GM12878 (cell line): ENCODE data around the gene LLCFC1. TPM values are rescaled to one million over a fixed set of nuclear protein-coding genes. Genes with fewer than 3 reads are reported as not detected.

Experiments
- ATAC-seq: fragments of 200-7000 bp; cut with Tn5 transposase; 3 replicates; pipeline ENCODE4 v1.9.1; 2020; ENCODE audit warnings: mild to moderate bottlenecking, moderate library complexity
- BruUV-seq: library from RNA; stranded (reverse); fragments of 400-500 nt; replicated peaks from 2 replicates; lab custom pipeline; 2021; lab: Mats Ljungman, UMichigan
- CTCF ChIA-PET: fragments of 300-600 bp; sonication (Branson Sonifier 250); formaldehyde crosslinking; extraction: SDS; loops from one replicate; lab custom pipeline; 2021; ENCODE audit warnings: inconsistent platforms; lab: Yijun Ruan, JAX
- POLR2A ChIA-PET: fragments of 350-600 bp; formaldehyde crosslinking; extraction: SDS; loops from one replicate; lab custom pipeline; 2021; ENCODE audit warnings: inconsistent platforms; lab: Charles Lee
- RAD21 ChIA-PET: fragments of 300-600 bp; sonication (Branson Sonifier 250); formaldehyde crosslinking; loops from one replicate; lab custom pipeline; 2023; ENCODE audit warnings: antibody characterized with exemption; ENCODE audit not compliant: unreplicated experiment; lab: Charles Lee
- SMC1A ChIA-PET: fragments of 300-600 bp; sonication (Branson Sonifier 250); formaldehyde crosslinking; loops from one replicate; lab custom pipeline; 2023; ENCODE audit not compliant: unreplicated experiment, uncharacterized antibody; lab: Charles Lee
- DNase-seq: peaks from one replicate; pipeline ENCODE4 v3.0.0-alpha.2; 2011; ENCODE audit warnings: low read depth, low spot score
- FAIRE-seq: peaks from 3 replicates; lab custom pipeline; 2011; peaks lifted over from hg19 to GRCh38; lab: Jason Lieb, UNC
- H2AFZ ChIP-seq: 2 replicates; pipeline ENCODE4 v1.6.0; 2011; ENCODE audit warnings: low read depth, low read length, control low read depth; ENCODE audit not compliant: control insufficient read depth
- H3K27ac ChIP-seq: 2 replicates; pipeline ENCODE4 v1.5.1; 2011; ENCODE audit warnings: control low read depth; ENCODE audit not compliant: control insufficient read depth, insufficient read depth
- H3K27me3 ChIP-seq, 2 experiments: replicated peaks in 1 of 2; 2 replicates each; pipeline versions ENCODE4 v1.6.0 to v1.6.1; 2011; ENCODE audit warnings: low read length in 1 of 2; ENCODE audit not compliant: control insufficient read depth in 2 of 2, insufficient read depth in 2 of 2
- H3K36me3 ChIP-seq, 2 experiments: 2 replicates each; pipeline ENCODE4 v1.5.1; 2011; ENCODE audit warnings: low read length in 1 of 2; ENCODE audit not compliant: control insufficient read depth in 2 of 2, insufficient read depth in 2 of 2
- H3K4me1 ChIP-seq: 2 replicates; pipeline ENCODE4 v1.6.1; 2011; ENCODE audit warnings: mild to moderate bottlenecking, low read length, moderate library complexity, mixed read lengths; ENCODE audit not compliant: control insufficient read depth, insufficient read depth
- H3K4me2 ChIP-seq: 2 replicates; pipeline ENCODE4 v1.6.0; 2011; ENCODE audit warnings: control low read depth; ENCODE audit not compliant: control insufficient read depth, insufficient read depth
- H3K4me3 ChIP-seq: fragments of 200-600 bp; sonication (generic); 2 replicates; pipeline ENCODE4 v1.5.1; 2016
- H3K79me2 ChIP-seq: 2 replicates; pipeline ENCODE4 v1.6.0; 2011; ENCODE audit warnings: low read length; ENCODE audit not compliant: control insufficient read depth, insufficient read depth
- H3K9ac ChIP-seq: 2 replicates; pipeline ENCODE4 v1.8.0; 2011; ENCODE audit warnings: low read length, control low read depth, mixed read lengths; ENCODE audit not compliant: control insufficient read depth, insufficient read depth
- H3K9me3 ChIP-seq: replicated peaks from 3 replicates; pipeline ENCODE4 v1.5.1; 2011; ENCODE audit warnings: mild to moderate bottlenecking, low read length; ENCODE audit not compliant: control insufficient read depth, insufficient read depth
- H4K20me1 ChIP-seq: 2 replicates; pipeline ENCODE4 v1.6.0; 2011; ENCODE audit not compliant: control insufficient read depth, insufficient read depth
- CHD2 ChIP-seq: IDR thresholded peaks from 2 replicates; pipeline ENCODE4 v1.6.1; 2011; ENCODE audit warnings: low read depth, low read length, improper control_type of control experiment, borderline replicate concordance
- CREM ChIP-seq: IDR thresholded peaks from 2 replicates; pipeline ENCODE4 v1.6.1; 2014; ENCODE audit warnings: antibody characterized with exemption, low read depth
- SUPT20H ChIP-seq: IDR thresholded peaks from 2 replicates; pipeline ENCODE4 v1.6.1; 2011; ENCODE audit warnings: low read depth, mild to moderate bottlenecking, low read length, moderate library complexity, borderline replicate concordance; ENCODE audit not compliant: control insufficient read depth
- TAF1 ChIP-seq: IDR thresholded peaks from 2 replicates; pipeline ENCODE4 v1.6.1; 2011; ENCODE audit warnings: mild to moderate bottlenecking, low read depth, low read length, borderline replicate concordance
- WGBS: methylation state at CpG from one replicate; pipeline ENCODE4 v1.1.6; 2016; ENCODE audit warnings: low lambda C conversion rate; ENCODE audit not compliant: insufficient replicate concordance, insufficient coverage; ENCODE audit errors: missing lambda C conversion rate; 5-methylcytosine and 5-hydroxymethylcytosine counted together
- in situ Hi-C: fragments of 300-500 bp; cut with MboI; formaldehyde crosslinking; loops from 9 replicates; pipeline ENCODE4 v1.14.3; 2018; ENCODE audit warnings: mixed read lengths
- intact Hi-C: fragments of 100-400 bp; cut with micrococcal nuclease; formaldehyde crosslinking; loops from one replicate; pipeline ENCODE4 v1.14.2; 2022; ENCODE audit not compliant: unreplicated experiment
- polyA plus RNA-seq, 11 experiments: library from polyadenylated mRNA; depleted of rRNA in 4 of 11; unstranded in 6 of 11; stranded (reverse) in 5 of 11; fragments of >200 nt; fragmentation: Nextera tagmentation in 4 of 11; fragmentation: Illumina TruSeq in 1 of 11; extraction: Ambion mirVana in 4 of 11; extraction: Trizol in 1 of 11; gene quantifications; 1 replicate in 1 of 11; 2 replicates in 10 of 11; pipeline versions ENCODE4 v1.2.1 to v1.2.3, GENCODE V29; 2011 to 2016; ENCODE audit warnings: inconsistent platforms in 2 of 11, missing spikeins in 2 of 11, low read depth in 1 of 11
- total RNA-seq, 4 experiments: library from RNA; depleted of rRNA in 3 of 4; stranded (reverse); fragments of >200 nt in 3 of 4; fragmentation: Illumina TruSeq in 1 of 4; extraction: Trizol in 1 of 4; gene quantifications; 2 replicates each; pipeline versions ENCODE4 v1.2.1 to v1.2.3, GENCODE V29; 2013 to 2021
- TF ChIP-seq, protein P1 (sequence below): fragments of 450-650 bp; IDR thresholded peaks from 2 replicates; pipeline ENCODE4 v1.6.1; 2018; ENCODE audit warnings: borderline replicate concordance, mild to moderate bottlenecking; ENCODE audit not compliant: partially characterized antibody
- TF ChIP-seq, protein P2 (sequence below), 3 experiments: IDR thresholded peaks in 2 of 3; conservative IDR thresholded peaks in 1 of 3; 2 replicates each; pipeline ENCODE4 v1.5.1; 2011; ENCODE audit warnings: low read depth in 3 of 3, low read length in 3 of 3, mild to moderate bottlenecking in 3 of 3, control low read depth in 2 of 3, moderate library complexity in 2 of 3, inconsistent platforms in 1 of 3, mixed read lengths in 1 of 3; ENCODE audit not compliant: control insufficient read depth in 2 of 3, insufficient read depth in 1 of 3; ENCODE audit errors: extremely low read depth in 1 of 3

LLCFC1 gene
- total and polyA plus RNA-seq, 10 of the 15 experiments (the other 5 are each of a cell fraction or from before 2014, with no cell fraction given): not detected

DNA sequence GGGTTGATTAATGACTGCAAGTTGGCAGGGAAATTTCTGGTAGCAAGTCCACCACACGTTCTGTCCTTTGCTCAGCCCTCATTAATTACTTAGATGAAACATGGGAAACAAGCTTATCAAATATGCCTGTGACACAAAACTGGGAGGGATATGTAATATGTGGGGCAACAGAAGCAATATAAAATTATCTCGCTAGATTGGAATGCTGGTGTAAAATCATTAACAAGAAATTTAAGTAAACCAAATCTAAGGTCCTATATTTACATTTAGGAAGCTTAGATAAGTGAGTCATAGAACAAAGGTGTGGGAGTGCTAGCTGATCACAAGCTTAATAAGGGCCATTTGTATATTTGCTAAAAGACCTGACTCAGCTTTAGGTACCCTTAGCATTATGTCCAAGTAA lies 29.3 kb upstream of the LLCFC1 start (continued):
- TF ChIP-seq, protein P1, sequence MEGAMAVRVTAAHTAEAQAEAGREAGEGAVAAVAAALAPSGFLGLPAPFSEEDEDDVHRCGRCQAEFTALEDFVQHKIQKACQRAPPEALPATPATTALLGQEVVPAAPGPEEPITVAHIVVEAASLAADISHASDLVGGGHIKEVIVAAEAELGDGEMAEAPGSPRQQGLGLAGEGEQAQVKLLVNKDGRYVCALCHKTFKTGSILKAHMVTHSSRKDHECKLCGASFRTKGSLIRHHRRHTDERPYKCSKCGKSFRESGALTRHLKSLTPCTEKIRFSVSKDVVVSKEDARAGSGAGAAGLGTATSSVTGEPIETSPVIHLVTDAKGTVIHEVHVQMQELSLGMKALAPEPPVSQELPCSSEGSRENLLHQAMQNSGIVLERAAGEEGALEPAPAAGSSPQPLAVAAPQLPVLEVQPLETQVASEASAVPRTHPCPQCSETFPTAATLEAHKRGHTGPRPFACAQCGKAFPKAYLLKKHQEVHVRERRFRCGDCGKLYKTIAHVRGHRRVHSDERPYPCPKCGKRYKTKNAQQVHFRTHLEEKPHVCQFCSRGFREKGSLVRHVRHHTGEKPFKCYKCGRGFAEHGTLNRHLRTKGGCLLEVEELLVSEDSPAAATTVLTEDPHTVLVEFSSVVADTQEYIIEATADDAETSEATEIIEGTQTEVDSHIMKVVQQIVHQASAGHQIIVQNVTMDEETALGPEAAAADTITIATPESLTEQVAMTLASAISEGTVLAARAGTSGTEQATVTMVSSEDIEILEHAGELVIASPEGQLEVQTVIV: no peak

DNA sequence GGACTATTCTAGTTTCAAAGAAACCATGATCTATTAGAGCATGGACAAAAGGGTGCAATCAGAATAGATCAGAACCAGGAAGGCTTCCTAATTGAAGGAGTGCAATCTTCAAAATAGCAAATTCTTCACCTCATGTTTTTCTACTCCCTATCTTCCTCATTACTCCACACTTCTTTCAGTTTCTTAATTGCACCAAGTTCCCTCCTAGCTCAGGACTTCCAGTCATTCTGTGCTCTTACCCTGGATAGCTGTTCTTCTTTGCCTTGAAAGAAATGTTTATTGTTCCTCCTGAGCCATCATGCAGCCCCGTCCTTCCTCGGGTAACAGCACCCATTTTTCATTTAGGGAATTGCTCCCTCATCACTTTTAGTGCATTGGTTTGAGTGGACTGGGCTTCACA lies 28.8 kb upstream of the LLCFC1 start:
- ChIA-PET POLR2A (no interaction called here), SMC1A (interaction anchor here (0.8 to 1.2 kb wide), 4 partner anchors 59 to 309 kb away, joined by 3 to 4 read pairs (median 3); no protein-coding TSS in a partner anchor), CTCF (interaction anchor here (0.8 to 1.7 kb wide), 8 partner anchors 10 to 304 kb away, joined by 3 to 6 read pairs (median 4); no protein-coding TSS in a partner anchor), RAD21 (no interaction called here)
- TF ChIP-seq CREM (no peak), CHD2 (no peak), SUPT20H (no peak), TAF1 (no peak)
- TF ChIP-seq, protein P2, sequence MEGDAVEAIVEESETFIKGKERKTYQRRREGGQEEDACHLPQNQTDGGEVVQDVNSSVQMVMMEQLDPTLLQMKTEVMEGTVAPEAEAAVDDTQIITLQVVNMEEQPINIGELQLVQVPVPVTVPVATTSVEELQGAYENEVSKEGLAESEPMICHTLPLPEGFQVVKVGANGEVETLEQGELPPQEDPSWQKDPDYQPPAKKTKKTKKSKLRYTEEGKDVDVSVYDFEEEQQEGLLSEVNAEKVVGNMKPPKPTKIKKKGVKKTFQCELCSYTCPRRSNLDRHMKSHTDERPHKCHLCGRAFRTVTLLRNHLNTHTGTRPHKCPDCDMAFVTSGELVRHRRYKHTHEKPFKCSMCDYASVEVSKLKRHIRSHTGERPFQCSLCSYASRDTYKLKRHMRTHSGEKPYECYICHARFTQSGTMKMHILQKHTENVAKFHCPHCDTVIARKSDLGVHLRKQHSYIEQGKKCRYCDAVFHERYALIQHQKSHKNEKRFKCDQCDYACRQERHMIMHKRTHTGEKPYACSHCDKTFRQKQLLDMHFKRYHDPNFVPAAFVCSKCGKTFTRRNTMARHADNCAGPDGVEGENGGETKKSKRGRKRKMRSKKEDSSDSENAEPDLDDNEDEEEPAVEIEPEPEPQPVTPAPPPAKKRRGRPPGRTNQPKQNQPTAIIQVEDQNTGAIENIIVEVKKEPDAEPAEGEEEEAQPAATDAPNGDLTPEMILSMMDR (IDR thresholded peaks at IDR 0.05 in 2 of 3, conservative IDR thresholded peaks at IDR 0.05 in 1 of 3; ENCODE audit: control insufficient read depth in 2 of 3, extremely low read depth in 1 of 3, insufficient read depth in 1 of 3, low read depth in 3 of 3, low read length in 3 of 3): no peak
- Histone ChIP-seq H3K4me2 (no peak overlapping the region), H3K36me3 (no peaks in the 10 kb centered on the region), H3K4me1 (no peaks in the 10 kb centered on the region), H3K4me3 (no peak overlapping the region), H3K27me3 (peaks cover 0 to 2% of the 10 kb centered on the region in 2 experiments; a peak in 2 of 4 replicates), H3K9me3 (no peaks in the 10 kb centered on the region), H4K20me1 (no peaks in the 10 kb centered on the region), H3K79me2 (no peaks in the 10 kb centered on the region), H3K27ac (no peak overlapping the region), H2AFZ (no peak overlapping the region), H3K9ac (no peak overlapping the region)
- ATAC-seq (no peak), DNase-seq (no peak), FAIRE-seq (no peak)
- intact Hi-C loops (no loop called here), in situ Hi-C loops (no loop called here)
- BruUV-seq: no TSS peak
- WGBS: 15% methylated on average over 2 of the region's 2 CpGs
